ENCODE measurements around the gene TCF7L2. TPM values are rescaled to one million over a fixed set of nuclear protein-coding genes. Genes with fewer than 3 reads are reported as not detected.

The TCF7L2 gene
- total RNA-seq, 1 donor from 2014 or later: 88.2 TPM

DNA sequence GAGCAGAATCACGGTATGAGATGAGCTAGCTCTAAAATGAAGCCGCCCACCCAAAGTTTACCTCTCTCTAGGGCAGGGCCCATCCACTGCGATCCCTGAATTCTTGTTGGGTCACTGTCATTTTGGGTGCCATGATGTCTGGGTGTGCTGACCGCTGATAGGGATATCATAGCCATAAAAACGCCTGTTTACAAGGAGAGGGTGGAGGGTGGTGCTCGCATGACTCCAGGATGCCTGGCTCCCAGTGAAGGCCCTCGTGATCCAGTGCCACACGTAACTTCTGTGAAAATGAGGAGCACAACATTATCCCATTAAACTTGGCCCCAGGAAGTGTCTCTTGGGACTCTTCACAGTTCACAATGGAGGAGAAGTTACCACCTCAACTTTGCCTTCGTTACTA, 139.5 kb downstream of the TCF7L2 start:
- peaks cover 34% of the 10 kb centered on the region for H3K36me3 Mint-ChIP-seq (ENCODE audit: unreplicated experiment)
- H3K27me3 Mint-ChIP-seq (ENCODE audit: unreplicated experiment): no peaks in the 10 kb centered on the region
- DNase-seq (ENCODE audit: extremely low spot score, unreplicated experiment): no peak
- H3K27ac Mint-ChIP-seq (ENCODE audit: unreplicated experiment): no peak overlapping the region
- peaks cover 52% of the 10 kb centered on the region for H3K4me1 Mint-ChIP-seq (ENCODE audit: unreplicated experiment)
- TF ChIP-seq, protein P1, sequence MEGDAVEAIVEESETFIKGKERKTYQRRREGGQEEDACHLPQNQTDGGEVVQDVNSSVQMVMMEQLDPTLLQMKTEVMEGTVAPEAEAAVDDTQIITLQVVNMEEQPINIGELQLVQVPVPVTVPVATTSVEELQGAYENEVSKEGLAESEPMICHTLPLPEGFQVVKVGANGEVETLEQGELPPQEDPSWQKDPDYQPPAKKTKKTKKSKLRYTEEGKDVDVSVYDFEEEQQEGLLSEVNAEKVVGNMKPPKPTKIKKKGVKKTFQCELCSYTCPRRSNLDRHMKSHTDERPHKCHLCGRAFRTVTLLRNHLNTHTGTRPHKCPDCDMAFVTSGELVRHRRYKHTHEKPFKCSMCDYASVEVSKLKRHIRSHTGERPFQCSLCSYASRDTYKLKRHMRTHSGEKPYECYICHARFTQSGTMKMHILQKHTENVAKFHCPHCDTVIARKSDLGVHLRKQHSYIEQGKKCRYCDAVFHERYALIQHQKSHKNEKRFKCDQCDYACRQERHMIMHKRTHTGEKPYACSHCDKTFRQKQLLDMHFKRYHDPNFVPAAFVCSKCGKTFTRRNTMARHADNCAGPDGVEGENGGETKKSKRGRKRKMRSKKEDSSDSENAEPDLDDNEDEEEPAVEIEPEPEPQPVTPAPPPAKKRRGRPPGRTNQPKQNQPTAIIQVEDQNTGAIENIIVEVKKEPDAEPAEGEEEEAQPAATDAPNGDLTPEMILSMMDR (IDR thresholded peaks at IDR 0.05): no peak
- no peak overlapping the region for H3K4me3 Mint-ChIP-seq (ENCODE audit: unreplicated experiment)
- no peaks in the 10 kb centered on the region for H3K9me3 Mint-ChIP-seq (ENCODE audit: unreplicated experiment)

DNA sequence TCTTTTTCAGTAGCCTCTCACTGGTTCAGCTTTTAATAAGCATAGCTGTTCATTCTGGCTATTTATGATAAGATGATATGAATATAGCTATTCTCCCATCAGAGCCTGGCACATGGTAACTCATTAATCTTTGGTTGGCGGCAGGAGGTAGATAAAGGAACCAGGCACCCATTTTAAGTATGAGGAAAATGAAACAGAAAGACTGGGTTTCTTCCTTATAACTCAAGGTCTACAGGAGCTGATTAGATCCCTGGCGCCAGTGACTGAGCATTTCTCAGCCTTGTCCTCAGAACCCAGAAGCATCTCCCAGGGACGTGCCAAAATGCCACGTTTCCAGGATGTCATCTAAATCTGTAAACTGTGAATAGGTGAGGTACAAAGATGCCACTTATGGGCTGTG, 141.9 kb downstream of the TCF7L2 start:
- H3K4me3 Mint-ChIP-seq (ENCODE audit: unreplicated experiment): no peak overlapping the region
- no peaks in the 10 kb centered on the region for H3K27me3 Mint-ChIP-seq (ENCODE audit: unreplicated experiment)

DNA sequence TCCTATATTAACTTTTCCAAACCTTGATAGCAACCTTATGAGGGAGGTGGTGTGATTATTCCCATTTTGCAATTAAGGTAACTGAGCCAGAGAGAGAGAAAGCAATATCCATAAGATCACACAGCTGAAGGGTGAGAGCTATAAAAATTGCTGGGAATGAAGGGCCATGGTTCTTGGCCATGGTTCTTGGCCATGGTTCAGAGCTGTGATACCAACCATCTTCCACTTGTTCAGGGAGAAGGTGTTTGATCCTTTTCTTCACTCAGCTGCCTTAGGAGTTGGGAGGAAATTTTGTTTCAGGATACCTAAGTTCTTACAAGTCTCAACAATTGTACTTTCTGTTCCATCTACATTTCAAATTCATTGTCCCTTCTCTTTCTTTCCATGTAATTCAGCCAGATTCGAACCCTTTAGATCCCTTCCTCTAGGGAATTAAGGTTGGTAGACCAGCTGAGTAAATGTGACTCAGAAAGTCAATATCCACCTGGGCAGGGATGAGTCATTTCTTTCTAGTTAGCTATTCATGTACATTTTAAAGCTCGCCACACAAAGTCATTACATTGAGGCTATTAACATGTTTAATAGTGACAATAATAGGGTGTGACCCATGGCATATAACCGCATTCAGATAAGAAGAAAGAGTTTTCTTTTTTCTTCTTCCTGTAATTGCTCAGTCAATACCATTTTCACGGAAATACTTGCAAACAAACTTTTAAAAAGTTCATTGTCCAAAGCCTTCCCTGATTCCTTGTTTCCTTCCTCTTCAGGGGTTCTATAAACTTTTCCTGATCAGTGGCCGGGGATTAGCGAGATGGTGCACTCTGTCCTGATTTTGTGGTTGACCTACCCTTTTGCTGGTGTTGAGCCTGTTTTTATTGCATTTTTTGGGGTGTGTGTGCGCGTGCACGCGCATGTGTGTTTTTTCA, 143.4 kb downstream of the TCF7L2 start:
- Mint-ChIP-seq H3K4me3 (ENCODE audit: unreplicated experiment) (no peak overlapping the region), H3K9me3 (ENCODE audit: unreplicated experiment) (no peaks in the 10 kb centered on the region), H3K4me1 (ENCODE audit: unreplicated experiment) (peaks cover 38% of the 10 kb centered on the region), H3K36me3 (ENCODE audit: unreplicated experiment) (peaks cover 42% of the 10 kb centered on the region), H3K27me3 (ENCODE audit: unreplicated experiment) (no peaks in the 10 kb centered on the region), H3K27ac (ENCODE audit: unreplicated experiment) (peak overlapping the region; percentile 84)
- TF ChIP-seq, protein P1 (IDR thresholded peaks at IDR 0.05): no peak
- no peak for DNase-seq (ENCODE audit: extremely low spot score, unreplicated experiment)

More for the DNA sequence above, 141.9 kb downstream of the TCF7L2 start:
- H3K4me1 Mint-ChIP-seq (ENCODE audit: unreplicated experiment): peaks cover 48% of the 10 kb centered on the region
- TF ChIP-seq, protein P1 (IDR thresholded peaks at IDR 0.05): no peak
- no peaks in the 10 kb centered on the region for H3K9me3 Mint-ChIP-seq (ENCODE audit: unreplicated experiment)
- peaks cover 41% of the 10 kb centered on the region for H3K36me3 Mint-ChIP-seq (ENCODE audit: unreplicated experiment)
- no peak for DNase-seq (ENCODE audit: extremely low spot score, unreplicated experiment)
- H3K27ac Mint-ChIP-seq (ENCODE audit: unreplicated experiment): peak overlapping the region; percentile 31

DNA sequence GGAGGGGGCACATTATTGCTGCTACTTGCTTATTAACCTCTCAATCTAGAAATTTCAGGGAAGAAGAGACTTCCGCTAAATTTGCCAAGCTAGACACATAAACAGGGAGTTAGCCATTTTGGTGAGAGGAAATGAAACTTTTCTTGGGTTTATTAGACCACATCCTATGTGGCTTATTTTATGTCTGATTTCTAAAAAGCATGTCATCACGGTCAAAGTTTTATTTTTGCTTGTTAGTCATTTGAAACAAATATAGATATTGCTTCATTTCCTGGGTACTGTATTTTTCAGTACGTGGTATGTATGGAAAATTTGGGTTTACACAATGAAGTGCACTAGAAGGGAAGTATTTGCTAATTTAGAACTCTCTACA, 144.1 kb downstream of the TCF7L2 start:
- no peak overlapping the region for H3K4me3 Mint-ChIP-seq (ENCODE audit: unreplicated experiment)
- H3K36me3 Mint-ChIP-seq (ENCODE audit: unreplicated experiment): peaks cover 46% of the 10 kb centered on the region
- peak overlapping the region; percentile 84 for H3K27ac Mint-ChIP-seq (ENCODE audit: unreplicated experiment)
- H3K9me3 Mint-ChIP-seq (ENCODE audit: unreplicated experiment): no peaks in the 10 kb centered on the region
- TF ChIP-seq, protein P1 (IDR thresholded peaks at IDR 0.05): no peak
- H3K4me1 Mint-ChIP-seq (ENCODE audit: unreplicated experiment): peaks cover 37% of the 10 kb centered on the region
- no peaks in the 10 kb centered on the region for H3K27me3 Mint-ChIP-seq (ENCODE audit: unreplicated experiment)
- no peak for DNase-seq (ENCODE audit: extremely low spot score, unreplicated experiment)

DNA sequence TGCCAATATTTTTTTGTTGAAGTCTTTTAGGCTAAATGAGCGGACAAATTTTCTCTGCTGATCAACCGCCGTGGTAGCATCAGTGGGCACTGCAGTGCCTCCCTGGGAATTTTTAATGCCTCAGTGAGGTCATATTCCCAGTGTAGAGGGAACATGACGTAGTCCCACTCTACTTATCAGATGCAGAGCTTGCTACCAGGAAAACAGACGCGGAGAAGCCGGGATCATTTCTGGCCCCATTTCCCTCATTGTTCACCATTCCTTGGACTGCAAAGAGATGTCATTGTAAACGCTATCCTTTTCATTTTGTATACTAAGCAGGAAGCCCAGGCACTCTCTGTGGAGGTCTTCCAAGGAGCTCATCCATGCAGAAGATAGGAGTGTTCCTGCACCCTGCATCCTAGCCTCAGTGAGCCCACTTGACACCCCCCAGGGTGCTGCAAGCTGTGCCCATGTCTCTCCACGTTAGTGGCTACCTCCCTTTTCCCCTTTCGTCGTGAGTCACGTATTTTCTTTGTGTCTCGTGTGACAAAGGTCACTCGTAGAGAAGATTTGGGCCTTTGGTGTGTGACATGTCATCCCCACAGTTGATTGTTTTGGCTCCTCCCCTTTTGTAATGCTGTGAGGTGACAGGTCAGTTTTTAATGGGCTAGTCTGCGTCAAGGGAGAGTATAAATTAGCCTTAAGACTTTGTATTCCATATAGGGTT, 145.5 kb downstream of the TCF7L2 start:
- no peak for DNase-seq (ENCODE audit: extremely low spot score, unreplicated experiment)
- Mint-ChIP-seq H3K4me1 (ENCODE audit: unreplicated experiment) (peaks cover 47% of the 10 kb centered on the region), H3K4me3 (ENCODE audit: unreplicated experiment) (no peak overlapping the region), H3K9me3 (ENCODE audit: unreplicated experiment) (no peaks in the 10 kb centered on the region), H3K36me3 (ENCODE audit: unreplicated experiment) (peaks cover 53% of the 10 kb centered on the region), H3K27ac (ENCODE audit: unreplicated experiment) (peak overlapping the region; percentile 75), H3K27me3 (ENCODE audit: unreplicated experiment) (no peaks in the 10 kb centered on the region)
- TF ChIP-seq, protein P1 (IDR thresholded peaks at IDR 0.05): no peak
